Spleen (tissue), 7 donors: Measurements from ENCODE around the gene SF3A1.

Source experiments
- POLR2A ChIP-seq, 3 donors: fragments of 450-650 bp; IDR thresholded peaks; one replicate each; pipeline ENCODE4 v1.5.1; 2017; ENCODE audit warnings: antibody characterized with exemption in 3 of 3, mild to moderate bottlenecking in 1 of 3
- POLR2AphosphoS5 ChIP-seq, 3 donors: sonication (generic); formaldehyde crosslinking; IDR thresholded peaks; one replicate each; pipeline ENCODE4 v1.5.1; 2017; ENCODE audit warnings: antibody characterized with exemption in 3 of 3
- TF ChIP-seq, protein P1 (sequence below), 11 experiments: fragments of 200-600 bp in 7 of 11; fragments of 450-650 bp in 4 of 11; sonication (generic) in 4 of 11; IDR thresholded peaks in 8 of 11; conservative IDR thresholded peaks in 3 of 11; 1 replicate in 7 of 11; 2 replicates in 4 of 11; pipeline versions ENCODE4 v1.4.0 to v1.8.0; 2016 to 2021; ENCODE audit warnings: antibody characterized with exemption in 11 of 11, inconsistent platforms in 4 of 11, mild to moderate bottlenecking in 1 of 11
- donor health status: DM: no; HTN: no; CAD: no; lungs with moderate emphysema.
- donor health status: DM: no; HTN: no; CAD: no.
- donor health status: DM: no; HTN: no; CAD: no.

DNA sequence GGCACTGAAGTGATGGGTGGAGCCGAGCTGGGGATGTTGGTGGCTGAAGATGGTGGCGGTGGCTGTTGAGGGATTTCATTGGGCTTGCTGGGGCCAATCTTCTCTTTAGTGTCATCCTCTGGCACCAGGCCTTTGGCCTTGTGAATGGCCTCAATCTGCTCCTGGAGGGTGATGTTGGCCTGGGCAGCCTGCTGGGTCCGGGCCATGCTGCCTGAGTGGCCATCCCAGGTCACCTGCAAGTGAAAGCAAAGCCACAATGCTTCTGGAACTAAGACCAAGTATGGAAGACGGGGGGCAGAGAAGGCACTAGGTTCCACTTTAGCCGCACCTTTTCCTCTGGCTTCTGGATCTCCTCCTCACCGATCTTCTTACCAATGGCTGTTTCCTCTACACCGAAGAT, 17.9 kb downstream of the SF3A1 start:
- TF ChIP-seq, protein P1, sequence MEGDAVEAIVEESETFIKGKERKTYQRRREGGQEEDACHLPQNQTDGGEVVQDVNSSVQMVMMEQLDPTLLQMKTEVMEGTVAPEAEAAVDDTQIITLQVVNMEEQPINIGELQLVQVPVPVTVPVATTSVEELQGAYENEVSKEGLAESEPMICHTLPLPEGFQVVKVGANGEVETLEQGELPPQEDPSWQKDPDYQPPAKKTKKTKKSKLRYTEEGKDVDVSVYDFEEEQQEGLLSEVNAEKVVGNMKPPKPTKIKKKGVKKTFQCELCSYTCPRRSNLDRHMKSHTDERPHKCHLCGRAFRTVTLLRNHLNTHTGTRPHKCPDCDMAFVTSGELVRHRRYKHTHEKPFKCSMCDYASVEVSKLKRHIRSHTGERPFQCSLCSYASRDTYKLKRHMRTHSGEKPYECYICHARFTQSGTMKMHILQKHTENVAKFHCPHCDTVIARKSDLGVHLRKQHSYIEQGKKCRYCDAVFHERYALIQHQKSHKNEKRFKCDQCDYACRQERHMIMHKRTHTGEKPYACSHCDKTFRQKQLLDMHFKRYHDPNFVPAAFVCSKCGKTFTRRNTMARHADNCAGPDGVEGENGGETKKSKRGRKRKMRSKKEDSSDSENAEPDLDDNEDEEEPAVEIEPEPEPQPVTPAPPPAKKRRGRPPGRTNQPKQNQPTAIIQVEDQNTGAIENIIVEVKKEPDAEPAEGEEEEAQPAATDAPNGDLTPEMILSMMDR (IDR thresholded peaks at IDR 0.05 in 8 of 11, conservative IDR thresholded peaks at IDR 0.05 in 3 of 11) = no peak
- no peak for TF ChIP-seq POLR2A (IDR thresholded peaks at IDR 0.05)
- peak in 2 of 3 donors; percentile 11 to 13 for TF ChIP-seq POLR2AphosphoS5 (IDR thresholded peaks at IDR 0.05)
